ENCODE results near the gene KRAS. TPM values are rescaled to one million over a fixed set of nuclear protein-coding genes. Genes with fewer than 3 reads are reported as not detected.

Gene KRAS
- total RNA-seq, 1 experiment from 2014 or later, result 47.5 TPM

DNA sequence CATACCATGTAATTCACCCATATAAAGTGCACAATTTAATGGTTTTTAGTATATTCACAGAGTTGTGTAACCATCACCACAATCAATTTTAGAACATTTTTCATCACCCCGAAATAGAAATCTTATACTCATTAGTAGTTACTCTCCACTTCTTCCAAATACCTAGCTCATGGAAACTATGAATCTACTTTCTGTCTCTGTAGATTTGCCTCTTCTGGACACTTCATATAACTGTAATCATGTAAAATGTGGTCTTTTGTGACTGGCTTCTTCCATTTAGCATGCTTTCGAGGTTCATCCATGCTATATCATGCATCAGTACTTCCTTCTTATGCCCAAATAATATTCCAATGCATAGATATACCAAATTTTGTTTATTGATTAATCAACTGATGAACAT is 66.6 kb downstream of the KRAS start:
- Mint-ChIP-seq H3K36me3 (ENCODE audit: insufficient read depth in 1 of 3, low read depth in 3 of 3) (no peaks in the 10 kb centered on the region), H3K9me3 (no peaks in the 10 kb centered on the region; a peak in 1 of 5 replicates), H3K27me3 (ENCODE audit: low read depth) (no peaks in the 10 kb centered on the region; the same call in 1 of the 2 replicates), H3K4me3 (no peak overlapping the region), H3K4me1 (no peaks in the 10 kb centered on the region), H3K27ac (no peak overlapping the region; a peak in 1 of 7 replicates)
- Histone ChIP-seq H2BK5ac (ENCODE audit: insufficient read length, low read length) (no peak overlapping the region), H3K23ac (ENCODE audit: insufficient read length, low read depth, low read length) (no peak overlapping the region), H3T11ph (ENCODE audit: low read length) (no peak overlapping the region), H4K91ac (ENCODE audit: insufficient read length, low read depth, low read length) (no peak overlapping the region), H3K27ac (ENCODE audit: insufficient read length, low read depth, low read length) (no peak overlapping the region), H3K18ac (ENCODE audit: insufficient read length, low read depth, low read length) (no peak overlapping the region), H3K9ac (ENCODE audit: extremely low read depth, insufficient read length, low read length) (no peak overlapping the region), H3K79me1 (ENCODE audit: insufficient read depth, low read depth, low read length, poor library complexity, severe bottlenecking) (no peaks in the 10 kb centered on the region), H2BK15ac (ENCODE audit: low read depth, low read length) (no peak overlapping the region), H2AK5ac (ENCODE audit: insufficient read length, low read length) (no peak overlapping the region), H2BK12ac (ENCODE audit: insufficient read length, low read depth, low read length) (no peak overlapping the region), H4K20me1 (ENCODE audit: control insufficient read depth, insufficient read depth, insufficient read length) (no peaks in the 10 kb centered on the region), H3K9me3 (ENCODE audit: control insufficient read depth, low read depth, low read length) (no peaks in the 10 kb centered on the region), H2BK20ac (ENCODE audit: low read depth, low read length, poor library complexity, severe bottlenecking) (no peak overlapping the region), H3K4me2 (ENCODE audit: insufficient read depth, insufficient read length, low read length) (no peak overlapping the region), H3K4ac (ENCODE audit: low read depth, low read length) (no peak overlapping the region), H3K4me1 (ENCODE audit: insufficient read depth, low read length) (no peaks in the 10 kb centered on the region), H2AFZ (ENCODE audit: low read length) (no peak overlapping the region), H2BK120ac (ENCODE audit: low read depth, low read length, poor library complexity, severe bottlenecking) (no peak overlapping the region), H3K27me3 (ENCODE audit: insufficient read depth, low read length) (no peaks in the 10 kb centered on the region), H3K56ac (ENCODE audit: insufficient read length, low read depth, low read length) (no peak overlapping the region), H3K14ac (ENCODE audit: insufficient read depth, low read length) (no peak overlapping the region), H4K5ac (ENCODE audit: insufficient read length, low read depth, low read length) (no peak overlapping the region), H4K8ac (replicated peaks; ENCODE audit: insufficient read length, low read depth, low read length) (no peak overlapping the region), H3K23me2 (ENCODE audit: insufficient read length, low read depth, low read length, poor library complexity, severe bottlenecking) (no peaks in the 10 kb centered on the region), H3K79me2 (ENCODE audit: insufficient read depth, low read length) (no peaks in the 10 kb centered on the region)
- WGBS (ENCODE audit: extremely low coverage, insufficient read length, low lambda C conversion rate), result no CpG with 5 or more reads among the region's 2 CpGs
- TF ChIP-seq CTCF (conservative IDR thresholded peaks at IDR 0.05), result no peak
- DNase-seq, result no peak
